ENCODE data around the gene DPH7.
"Not testable (repeated sequence)": the region's sequence is repeated elsewhere in the genome, so short reads cannot be mapped to it uniquely, and the experiment has no call there.

DPH7 gene

DNA sequence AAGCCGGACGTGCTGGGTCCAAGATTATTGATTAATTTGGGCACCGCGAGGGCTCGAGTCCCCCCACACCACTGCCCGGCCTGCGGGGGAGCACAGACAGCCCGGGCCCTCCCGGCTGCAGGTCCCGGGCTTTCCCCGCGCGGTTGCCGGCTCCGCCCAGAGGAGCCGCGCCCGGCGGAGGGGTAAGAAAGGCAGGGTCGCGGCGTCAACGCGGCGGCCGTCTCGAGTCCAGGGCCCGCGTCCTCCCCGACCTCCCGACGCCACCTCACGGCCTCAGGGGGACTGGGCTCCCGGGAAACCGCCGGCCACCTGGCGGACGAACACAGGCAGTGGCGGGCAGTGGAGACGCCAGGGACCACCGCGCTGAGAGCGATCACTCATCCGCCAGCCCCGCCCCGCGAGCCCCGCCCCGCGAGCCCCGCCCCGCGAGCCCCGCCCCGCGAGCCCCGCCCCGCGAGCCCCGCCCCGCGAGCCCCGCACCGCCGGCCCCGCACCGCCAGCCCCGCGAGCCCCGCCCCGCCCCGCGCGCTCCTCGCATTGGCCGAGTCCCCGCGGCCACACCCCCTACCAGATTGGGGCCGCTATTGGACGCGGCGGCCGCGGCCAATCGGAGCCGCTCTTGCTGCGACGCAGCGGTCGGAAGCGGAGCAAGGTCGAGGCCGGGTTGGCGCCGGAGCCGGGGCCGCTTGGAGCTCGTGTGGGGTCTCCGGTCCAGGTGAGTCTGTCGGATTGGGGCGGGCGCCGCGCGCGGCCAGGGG is 27.3 kb downstream of the DPH7 start, which contains the start of gene MRPL41:
MRPL41 (plus strand) TSS at position 616 of the 758 bp plus-strand sequence. CDS start 203 bp downstream, outside the sequence.
- FAIRE-seq: peak; percentile 97
- peak; percentile 99 for DNase-seq (ENCODE audit: insufficient read length, low spot score)
- TF ChIP-seq POU2F2 (IDR thresholded peaks at IDR 0.05; ENCODE audit: low read depth, low read length): no peak
- no peak for TF ChIP-seq SPI1 (IDR thresholded peaks at IDR 0.05; ENCODE audit: low read depth, low read length)
- peak; percentile 53; the same call in 1 of the 2 replicates for TF ChIP-seq POLR2AphosphoS5 (IDR thresholded peaks at IDR 0.05; ENCODE audit: low read depth, low read length)
- no peak for TF ChIP-seq PAX5 (IDR thresholded peaks at IDR 0.05; ENCODE audit: insufficient read depth, low read length, severe bottlenecking)
- TF ChIP-seq POLR2A (IDR thresholded peaks at IDR 0.05; ENCODE audit: low read depth, low read length): peak; percentile 72
- TF ChIP-seq TAF1 (IDR thresholded peaks at IDR 0.05; ENCODE audit: low read depth, low read length): no peak

DNA sequence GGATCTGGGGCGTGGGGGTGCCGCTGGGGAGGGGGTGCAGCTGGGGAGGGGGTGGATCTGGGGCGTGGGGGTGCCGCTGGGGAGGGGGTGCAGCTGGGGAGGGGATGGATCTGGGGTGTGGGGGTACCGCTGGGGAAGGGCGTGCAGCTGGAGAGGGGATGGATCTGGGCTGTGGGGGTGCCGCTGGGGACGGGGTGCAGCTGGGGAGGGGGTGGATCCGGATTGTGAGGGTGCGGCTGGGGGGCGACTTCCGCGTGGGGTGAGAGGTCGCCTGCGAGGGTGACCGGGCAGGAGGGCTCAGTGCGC is 27.8 kb downstream of the DPH7 start:
- not testable (repeated sequence) for FAIRE-seq; DNase-seq (ENCODE audit: insufficient read length, low spot score)

DNA sequence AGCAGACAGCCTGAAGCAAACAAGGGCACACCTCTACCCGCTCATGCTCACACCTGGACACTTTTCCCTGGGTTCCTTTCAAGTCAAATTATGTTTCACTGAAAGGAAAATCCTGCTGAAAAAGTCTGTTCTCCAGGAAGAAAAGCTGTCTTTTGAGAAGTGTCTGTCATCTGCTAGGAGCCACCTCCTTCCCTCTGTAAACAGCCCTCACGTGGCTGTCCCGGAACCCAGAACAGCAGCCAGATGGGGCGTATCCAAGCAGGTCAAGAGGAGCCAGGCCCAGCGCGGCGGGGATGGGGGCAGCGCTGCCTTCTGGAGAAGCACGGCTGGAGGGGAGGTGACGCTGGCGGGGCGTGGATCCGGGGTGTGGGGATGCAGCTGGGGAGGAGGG is 28.5 kb downstream of the DPH7 start, which contains the start of gene PNPLA7:
PNPLA7 (minus strand) TSS at position 172 of the 391 bp plus-strand sequence. CDS start 205 bp downstream, outside the sequence.
- FAIRE-seq: peak; percentile 80
- TF ChIP-seq POLR2AphosphoS5 (IDR thresholded peaks at IDR 0.05; ENCODE audit: low read depth, low read length) (no peak), POU2F2 (IDR thresholded peaks at IDR 0.05; ENCODE audit: low read depth, low read length) (no peak), TAF1 (IDR thresholded peaks at IDR 0.05; ENCODE audit: low read depth, low read length) (no peak), POLR2A (IDR thresholded peaks at IDR 0.05; ENCODE audit: low read depth, low read length) (no peak), PAX5 (IDR thresholded peaks at IDR 0.05; ENCODE audit: insufficient read depth, low read length, severe bottlenecking) (no peak), SPI1 (IDR thresholded peaks at IDR 0.05; ENCODE audit: low read depth, low read length) (no peak)
- peak; percentile 53 for DNase-seq (ENCODE audit: insufficient read length, low spot score)

DNA sequence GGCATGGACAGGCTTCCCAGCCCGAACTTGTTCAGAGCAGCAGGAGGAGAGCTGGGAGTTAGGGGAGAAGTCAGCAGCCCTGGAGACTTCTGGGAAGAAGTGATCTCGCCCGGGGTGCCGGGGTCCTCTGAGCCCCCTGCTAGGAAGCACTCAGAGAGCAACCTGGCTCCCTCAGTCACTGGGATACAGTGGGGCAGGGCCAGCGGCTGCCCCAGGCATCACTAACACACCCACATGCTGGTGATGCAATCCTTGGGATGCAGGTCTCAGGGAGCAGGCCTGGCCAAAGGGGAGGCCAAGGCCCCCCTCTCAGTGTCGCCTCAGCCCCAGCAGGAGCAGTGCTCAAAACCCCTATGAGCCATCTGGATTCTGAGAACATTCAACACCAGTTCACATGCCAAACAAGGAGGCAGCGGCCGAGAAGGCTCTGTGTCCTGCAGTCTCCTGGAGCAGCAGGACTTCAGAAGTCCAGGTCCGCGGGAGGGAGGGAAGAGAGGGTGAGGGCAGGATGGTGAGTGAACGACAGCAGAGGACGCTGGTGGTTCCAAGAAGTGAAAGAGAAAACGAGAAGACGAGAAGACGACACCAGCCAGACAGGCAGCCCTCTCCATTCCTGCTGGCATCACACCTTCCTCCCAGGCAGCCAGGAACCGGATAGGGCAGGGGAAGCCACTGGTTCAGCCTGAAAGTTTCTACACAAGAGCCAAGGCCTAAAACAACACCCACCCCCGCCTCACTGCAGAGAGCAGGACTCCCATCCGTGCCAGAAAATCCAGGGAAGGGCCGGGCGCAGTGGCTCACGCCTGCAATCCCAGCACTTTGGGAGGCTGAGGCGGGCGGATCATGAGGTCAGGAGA is 30.8 kb downstream of the DPH7 start:
- TF ChIP-seq POLR2AphosphoS5 (IDR thresholded peaks at IDR 0.05; ENCODE audit: low read depth, low read length): no peak
- no peak for TF ChIP-seq POLR2A (IDR thresholded peaks at IDR 0.05; ENCODE audit: low read depth, low read length)
- TF ChIP-seq POU2F2 (IDR thresholded peaks at IDR 0.05; ENCODE audit: low read depth, low read length): no peak
- no peak for TF ChIP-seq SPI1 (IDR thresholded peaks at IDR 0.05; ENCODE audit: low read depth, low read length)
- TF ChIP-seq TAF1 (IDR thresholded peaks at IDR 0.05; ENCODE audit: low read depth, low read length): no peak
- no peak for TF ChIP-seq PAX5 (IDR thresholded peaks at IDR 0.05; ENCODE audit: insufficient read depth, low read length, severe bottlenecking)
- no peak for FAIRE-seq
- DNase-seq (ENCODE audit: insufficient read length, low spot score): no peak

DNA sequence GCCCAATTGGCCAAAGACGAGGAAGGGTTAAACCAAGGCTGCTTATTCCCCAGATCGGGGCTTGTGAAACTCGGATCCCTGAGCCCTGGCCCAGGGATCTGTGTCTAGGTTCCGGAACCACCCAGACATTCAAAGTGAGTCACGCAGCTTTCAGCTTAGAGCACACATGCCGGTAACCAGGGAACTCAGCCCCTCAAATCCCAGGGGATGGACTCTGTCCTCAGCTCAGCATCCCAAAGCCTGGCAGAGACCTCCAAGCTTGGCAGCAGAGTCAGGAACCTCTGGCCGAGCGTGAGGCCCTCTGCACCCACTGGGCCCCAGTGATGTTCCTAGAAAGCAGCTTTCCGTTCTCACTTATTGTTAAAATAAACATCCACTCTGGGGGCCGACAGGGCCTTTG is 33.6 kb downstream of the DPH7 start:
- TF ChIP-seq PAX5 (IDR thresholded peaks at IDR 0.05; ENCODE audit: insufficient read depth, low read length, severe bottlenecking) (no peak), POLR2A (IDR thresholded peaks at IDR 0.05; ENCODE audit: low read depth, low read length) (no peak), POU2F2 (IDR thresholded peaks at IDR 0.05; ENCODE audit: low read depth, low read length) (no peak), TAF1 (IDR thresholded peaks at IDR 0.05; ENCODE audit: low read depth, low read length) (no peak), POLR2AphosphoS5 (IDR thresholded peaks at IDR 0.05; ENCODE audit: low read depth, low read length) (no peak), SPI1 (IDR thresholded peaks at IDR 0.05; ENCODE audit: low read depth, low read length) (no peak)
- FAIRE-seq (no peak), DNase-seq (ENCODE audit: insufficient read length, low spot score) (no peak)

DNA sequence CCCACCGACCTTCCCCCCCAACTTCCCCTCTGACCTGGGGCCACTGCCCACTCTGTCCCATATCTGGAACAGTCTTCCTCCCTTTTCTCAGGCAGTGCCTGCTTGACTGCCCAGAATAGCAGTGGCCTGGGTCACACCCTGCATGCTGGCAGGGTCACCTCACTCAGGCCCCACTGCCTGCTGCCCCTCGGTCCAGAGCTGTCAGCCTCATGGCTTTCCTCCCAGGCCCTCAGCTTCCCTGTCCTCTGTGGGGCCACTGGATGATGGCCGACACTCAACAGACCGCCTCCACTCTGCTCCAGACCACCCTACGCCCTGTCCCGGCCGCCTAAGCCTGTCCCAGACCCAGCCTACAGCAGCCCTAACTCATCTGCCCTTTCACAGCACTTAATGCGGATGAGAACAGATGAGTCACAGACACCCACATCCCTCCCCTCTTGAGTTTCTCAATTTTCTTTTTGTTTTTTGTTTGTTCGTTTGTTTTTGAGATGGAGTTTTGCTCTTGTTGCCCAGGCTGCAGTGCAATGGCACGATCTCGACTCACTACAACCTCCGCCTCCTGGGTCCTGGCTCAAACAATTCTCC is 34.5 kb downstream of the DPH7 start:
- no peak for TF ChIP-seq POU2F2 (IDR thresholded peaks at IDR 0.05; ENCODE audit: low read depth, low read length)
- no peak for TF ChIP-seq POLR2A (IDR thresholded peaks at IDR 0.05; ENCODE audit: low read depth, low read length)
- no peak for TF ChIP-seq SPI1 (IDR thresholded peaks at IDR 0.05; ENCODE audit: low read depth, low read length)
- no peak for TF ChIP-seq POLR2AphosphoS5 (IDR thresholded peaks at IDR 0.05; ENCODE audit: low read depth, low read length)
- no peak for TF ChIP-seq PAX5 (IDR thresholded peaks at IDR 0.05; ENCODE audit: insufficient read depth, low read length, severe bottlenecking)
- TF ChIP-seq TAF1 (IDR thresholded peaks at IDR 0.05; ENCODE audit: low read depth, low read length): no peak
- FAIRE-seq: no peak
- DNase-seq (ENCODE audit: insufficient read length, low spot score): no peak

DNA sequence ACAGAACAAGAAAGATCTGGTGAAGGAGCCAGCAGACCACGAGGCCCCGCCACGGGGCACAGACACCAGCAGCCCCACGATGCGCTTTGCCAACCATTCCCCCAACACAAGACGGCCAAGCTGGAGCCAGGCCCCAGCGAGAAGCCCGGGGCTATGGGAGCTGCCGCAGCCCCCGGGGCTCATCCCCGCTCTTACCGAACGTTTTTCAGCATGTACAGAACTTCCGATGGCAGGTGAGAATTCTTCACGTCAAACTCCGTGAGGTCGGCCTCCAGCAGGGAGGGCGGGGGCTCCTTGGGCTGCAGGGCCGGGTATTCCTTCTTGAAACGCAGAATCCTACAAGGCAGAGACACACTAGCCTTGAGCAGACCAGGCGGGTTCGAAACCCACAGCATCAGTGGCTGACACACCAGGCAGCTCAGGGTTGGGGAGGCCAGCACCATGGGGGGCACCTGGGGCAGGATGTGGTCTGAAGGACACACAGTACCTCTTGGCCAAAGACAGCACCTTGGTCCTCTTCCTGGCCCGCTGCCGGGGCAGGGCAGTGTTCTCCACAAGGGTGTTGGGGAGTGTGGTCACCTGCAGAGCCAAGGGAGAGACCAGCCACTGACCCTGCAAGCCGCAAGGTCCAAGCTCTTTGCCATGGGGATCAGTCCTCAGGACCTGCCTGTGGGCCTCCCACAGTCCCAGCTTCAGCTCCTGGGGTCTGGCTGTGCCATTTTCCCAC is 35.3 kb downstream of the DPH7 start:
- FAIRE-seq (no peak), DNase-seq (ENCODE audit: insufficient read length, low spot score) (no peak)
- TF ChIP-seq POU2F2 (IDR thresholded peaks at IDR 0.05; ENCODE audit: low read depth, low read length) (no peak), SPI1 (IDR thresholded peaks at IDR 0.05; ENCODE audit: low read depth, low read length) (no peak), PAX5 (IDR thresholded peaks at IDR 0.05; ENCODE audit: insufficient read depth, low read length, severe bottlenecking) (no peak), TAF1 (IDR thresholded peaks at IDR 0.05; ENCODE audit: low read depth, low read length) (no peak), POLR2A (IDR thresholded peaks at IDR 0.05; ENCODE audit: low read depth, low read length) (no peak), POLR2AphosphoS5 (IDR thresholded peaks at IDR 0.05; ENCODE audit: low read depth, low read length) (no peak)

DNA sequence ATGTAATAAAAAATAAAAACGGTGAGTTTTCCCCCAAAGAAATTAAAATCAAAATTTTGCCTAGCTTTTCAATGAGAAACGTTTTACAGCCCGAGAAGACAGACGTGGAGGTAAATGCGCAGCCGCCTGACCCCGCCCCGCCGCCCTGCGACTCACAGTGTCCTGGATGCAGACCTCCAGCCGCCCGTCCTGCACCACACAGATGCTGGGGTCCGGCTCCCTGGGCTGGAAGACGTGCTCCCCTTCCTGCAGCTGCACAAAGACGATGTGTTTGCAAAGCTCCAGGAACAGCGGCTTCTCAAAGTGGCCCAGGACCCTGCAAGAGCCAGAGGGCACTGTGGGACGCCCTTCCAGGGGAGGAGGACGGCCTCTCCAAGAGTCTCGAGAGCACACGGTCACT is 36.2 kb downstream of the DPH7 start:
- TF ChIP-seq SPI1 (IDR thresholded peaks at IDR 0.05; ENCODE audit: low read depth, low read length) (no peak), POLR2AphosphoS5 (IDR thresholded peaks at IDR 0.05; ENCODE audit: low read depth, low read length) (no peak), POU2F2 (IDR thresholded peaks at IDR 0.05; ENCODE audit: low read depth, low read length) (no peak), PAX5 (IDR thresholded peaks at IDR 0.05; ENCODE audit: insufficient read depth, low read length, severe bottlenecking) (no peak), POLR2A (IDR thresholded peaks at IDR 0.05; ENCODE audit: low read depth, low read length) (no peak), TAF1 (IDR thresholded peaks at IDR 0.05; ENCODE audit: low read depth, low read length) (no peak)
- no peak for DNase-seq (ENCODE audit: insufficient read length, low spot score)
- FAIRE-seq: no peak
